Calu3 (cell line): Measurements from ENCODE around the gene LMX1A. TPM values are rescaled to one million over a fixed set of nuclear protein-coding genes. Genes with fewer than 3 reads are reported as not detected.

Experiments
- BruUV-seq: library from RNA; stranded (reverse); fragments of 400-500 nt; replicated peaks from 2 replicates; lab custom pipeline; 2021; lab: Mats Ljungman, UMichigan
- CTCF ChIA-PET: fragments of 300-600 bp; sonication (Branson Sonifier 250); formaldehyde crosslinking; loops from one replicate; lab custom pipeline; 2022; ENCODE audit warnings: antibody characterized with exemption; lab: Charles Lee
- DNase-seq: peaks from one replicate; pipeline ENCODE4 v3.0.0; 2022
- H3K27ac Mint-ChIP-seq: one replicate; pipeline ENCODE4 v1.8.0; 2022; ENCODE audit warnings: mixed read lengths; ENCODE audit not compliant: unreplicated experiment
- H3K27me3 Mint-ChIP-seq: one replicate; pipeline ENCODE4 v1.8.0; 2022; ENCODE audit warnings: mixed read lengths; ENCODE audit not compliant: unreplicated experiment
- H3K36me3 Mint-ChIP-seq: one replicate; pipeline ENCODE4 v1.8.0; 2022; ENCODE audit warnings: mild to moderate bottlenecking, moderate library complexity, mixed read lengths; ENCODE audit not compliant: insufficient read depth, unreplicated experiment
- H3K4me1 Mint-ChIP-seq: one replicate; pipeline ENCODE4 v1.8.0; 2022; ENCODE audit warnings: mild to moderate bottlenecking, low read depth, mixed read lengths; ENCODE audit not compliant: unreplicated experiment
- H3K4me3 Mint-ChIP-seq: one replicate; pipeline ENCODE4 v1.8.0; 2022; ENCODE audit warnings: mild to moderate bottlenecking, low read depth, moderate library complexity, mixed read lengths; ENCODE audit not compliant: unreplicated experiment
- H3K9me3 Mint-ChIP-seq: one replicate; pipeline ENCODE4 v1.8.0; 2022; ENCODE audit warnings: low read depth, mixed read lengths; ENCODE audit not compliant: unreplicated experiment
- CTCF ChIP-seq: fragments of 200-600 bp; IDR thresholded peaks from one replicate; pipeline ENCODE4 v1.8.0; 2022; ENCODE audit warnings: antibody characterized with exemption; ENCODE audit not compliant: unreplicated experiment
- intact Hi-C: fragments of 100-400 bp; cut with micrococcal nuclease; formaldehyde crosslinking; loops from one replicate; pipeline ENCODE4 v1.10.0; 2022; ENCODE audit not compliant: unreplicated experiment
- total RNA-seq: library from RNA; stranded (reverse); gene quantifications from 2 replicates; pipeline ENCODE4 v1.2.3, GENCODE V29; 2022

LMX1A gene
- total RNA-seq, 1 experiment from 2014 or later, result not detected

- no peak overlapping the region for H3K27ac Mint-ChIP-seq
- TF ChIP-seq CTCF, result no peak
- BruUV-seq, result no TSS peak
- CTCF ChIA-PET, result no interaction called here
- H3K9me3 Mint-ChIP-seq, result no peaks in the 10 kb centered on the region
- H3K4me3 Mint-ChIP-seq, result no peak overlapping the region
- no peaks in the 10 kb centered on the region for H3K4me1 Mint-ChIP-seq
- peaks cover 21% of the 10 kb centered on the region for H3K27me3 Mint-ChIP-seq
- H3K36me3 Mint-ChIP-seq, result no peaks in the 10 kb centered on the region
- no peak for DNase-seq
- intact Hi-C loops, result no loop called here
These were observed 152.0 kb downstream of the LMX1A start for GRCh38 chr1:165204548-165204947.

DNA sequence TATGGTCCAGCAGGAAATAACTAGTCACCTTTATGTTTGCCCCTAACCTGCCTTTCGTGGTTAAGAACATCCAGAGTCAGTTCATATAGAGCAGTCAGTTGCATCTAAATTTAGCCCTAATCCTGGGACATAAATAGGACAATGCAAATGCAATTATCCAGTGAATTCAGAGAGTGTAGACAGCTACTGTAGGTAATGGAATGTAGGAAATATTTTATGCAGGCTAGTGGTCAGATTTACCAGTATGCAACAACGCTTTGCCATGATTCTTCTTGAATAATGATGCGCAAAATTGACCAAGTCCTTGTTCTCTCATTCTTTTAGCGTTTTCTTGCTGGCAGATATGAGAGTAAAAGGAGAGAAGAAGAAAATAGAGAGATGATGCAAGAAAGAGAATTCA lies 165.4 kb downstream of the LMX1A start:
- TF ChIP-seq CTCF, result no peak
- no TSS peak for BruUV-seq
- CTCF ChIA-PET, result no interaction called here
- intact Hi-C loops, result no loop called here
- Mint-ChIP-seq H3K36me3 (no peaks in the 10 kb centered on the region), H3K9me3 (no peaks in the 10 kb centered on the region), H3K4me1 (no peaks in the 10 kb centered on the region), H3K4me3 (no peak overlapping the region), H3K27me3 (peaks cover 30% of the 10 kb centered on the region), H3K27ac (no peak overlapping the region)
- no peak for DNase-seq

DNA sequence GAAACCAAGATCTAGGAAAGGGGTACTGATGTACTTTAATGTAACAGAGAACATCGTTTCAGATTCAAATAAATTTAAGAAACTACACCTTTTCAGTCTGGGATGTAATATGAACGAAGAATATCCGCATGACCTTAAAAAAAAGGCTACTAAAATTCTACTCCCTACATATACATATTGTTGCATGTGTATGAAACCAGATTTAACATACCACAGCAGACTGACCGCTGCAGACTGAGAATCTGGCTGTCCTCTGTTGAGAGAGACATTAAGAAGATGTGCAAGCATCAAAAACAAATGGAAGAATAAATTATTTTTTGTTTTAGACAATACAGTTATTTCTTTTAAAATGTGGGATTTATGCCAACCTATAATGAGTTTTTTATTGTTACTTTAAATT lies 166.6 kb downstream of the LMX1A start:
- no peak for DNase-seq
- Mint-ChIP-seq H3K27me3 (peaks cover 30% of the 10 kb centered on the region), H3K9me3 (no peaks in the 10 kb centered on the region), H3K27ac (no peak overlapping the region), H3K36me3 (no peaks in the 10 kb centered on the region), H3K4me1 (no peaks in the 10 kb centered on the region), H3K4me3 (no peak overlapping the region)
- intact Hi-C loops, result no loop called here
- BruUV-seq, result no TSS peak
- TF ChIP-seq CTCF, result no peak
- CTCF ChIA-PET, result no interaction called here

- H3K4me3 Mint-ChIP-seq, result no peak overlapping the region
- TF ChIP-seq CTCF, result no peak
- peaks cover 21% of the 10 kb centered on the region for H3K27me3 Mint-ChIP-seq
- CTCF ChIA-PET, result no interaction called here
- no peaks in the 10 kb centered on the region for H3K9me3 Mint-ChIP-seq
- no peaks in the 10 kb centered on the region for H3K36me3 Mint-ChIP-seq
- BruUV-seq, result no TSS peak
- intact Hi-C loops, result no loop called here
- no peaks in the 10 kb centered on the region for H3K4me1 Mint-ChIP-seq
- DNase-seq, result no peak
- no peak overlapping the region for H3K27ac Mint-ChIP-seq
These were observed 167.5 kb downstream of the LMX1A start for GRCh38 chr1:165189011-165189410.
